NCI-H524 treated with DMSO at 0.1 percent for 48 hours (cell line): ENCODE measurements around the gene ZNF493.

Experiments
- DNase-seq: peaks from one replicate; lab custom pipeline; 2025; lab: John Stamatoyannopoulos, UW

Gene ZNF493

DNA sequence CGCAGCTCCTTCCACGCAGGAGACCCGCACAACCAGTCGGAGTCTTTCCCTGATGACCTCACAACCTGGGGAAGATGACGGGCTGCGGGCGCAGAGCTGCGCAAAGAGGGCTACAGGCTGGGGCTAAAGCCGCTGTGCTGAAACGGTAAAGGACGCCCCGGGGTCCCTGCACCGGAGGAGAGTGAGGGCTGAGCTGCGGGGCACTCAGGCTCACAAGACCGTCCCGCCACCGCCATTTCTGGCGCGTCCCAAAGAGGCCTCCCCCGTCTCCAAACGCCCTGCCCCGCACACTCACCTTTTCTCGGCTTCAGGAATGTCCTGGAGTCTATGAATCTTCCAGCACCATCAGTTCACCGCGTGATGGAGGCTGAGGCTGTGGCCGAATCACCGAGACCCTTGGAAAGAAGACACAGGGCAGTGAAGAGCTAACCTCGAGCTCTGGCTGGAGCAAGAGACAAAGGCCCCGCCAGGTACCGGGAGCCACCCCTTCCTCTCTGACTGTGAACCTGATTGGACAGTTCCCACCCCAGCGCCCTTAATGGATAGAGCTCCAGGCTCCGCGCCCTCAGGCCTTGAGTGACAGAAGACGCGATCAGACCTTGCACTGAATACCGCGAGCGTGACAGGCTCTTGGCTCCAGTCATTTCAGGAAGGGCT, 66.6 kb downstream of the ZNF493 start:
- no peak for DNase-seq

DNA sequence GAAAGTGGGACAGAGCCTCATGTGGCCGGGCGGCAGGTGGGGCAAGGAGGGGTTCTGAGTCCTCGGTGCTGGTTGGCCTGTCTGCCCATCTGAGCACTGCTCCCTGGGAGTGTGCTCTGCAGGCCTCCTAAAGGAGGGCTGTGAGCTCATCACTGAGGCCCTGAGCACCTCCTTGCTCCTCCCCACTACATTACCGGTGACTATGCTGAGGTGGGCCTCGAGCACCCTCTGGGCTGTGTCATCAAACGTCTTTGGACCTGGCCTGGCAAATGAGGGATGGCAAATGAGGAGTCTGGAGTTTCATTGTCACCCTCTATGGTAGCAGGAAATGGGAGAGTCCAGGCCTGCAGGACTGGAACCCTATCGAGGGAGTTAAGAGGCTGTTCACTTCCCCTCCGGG, 69.7 kb downstream of the ZNF493 start:
- DNase-seq, result no peak

DNA sequence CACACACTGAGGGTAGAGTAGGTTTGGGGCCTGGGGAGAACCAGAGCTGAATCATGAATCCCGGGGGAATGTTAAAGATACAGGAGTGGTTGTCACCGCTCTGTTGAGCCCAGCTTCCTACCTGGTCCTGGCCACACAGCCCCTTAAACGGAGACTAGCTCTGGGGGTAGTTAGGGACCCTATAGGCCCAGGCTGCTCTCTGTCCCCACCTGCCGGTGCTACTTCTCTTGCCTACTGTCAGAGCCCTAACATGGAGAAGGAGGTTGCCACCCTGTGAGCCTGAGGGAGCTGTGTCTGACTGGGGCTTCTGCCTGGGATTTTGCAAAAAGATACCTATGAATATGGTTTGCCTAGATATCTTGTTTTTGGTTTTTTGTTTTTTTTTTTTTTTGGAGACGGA, 71.9 kb downstream of the ZNF493 start:
- DNase-seq, result no peak

DNA sequence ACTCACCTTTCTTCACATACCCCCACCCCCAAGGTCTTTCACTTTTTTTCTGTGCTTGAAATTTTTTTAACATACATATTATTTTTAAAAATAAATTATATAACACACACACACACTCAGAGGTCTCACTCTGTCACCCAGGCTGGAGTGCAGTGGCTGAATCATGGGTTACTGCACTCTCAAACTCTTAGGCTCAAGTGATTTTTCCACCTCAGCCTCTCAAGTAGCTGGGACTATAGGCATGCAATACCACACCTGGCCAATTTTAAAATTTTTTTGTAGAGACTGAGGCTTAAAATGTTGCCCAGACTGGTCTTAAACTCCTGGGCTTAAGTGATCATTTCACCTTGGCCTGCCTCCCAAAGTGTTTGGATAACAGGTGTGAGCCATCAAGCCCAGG, 75.6 kb downstream of the ZNF493 start:
- no peak for DNase-seq

DNA sequence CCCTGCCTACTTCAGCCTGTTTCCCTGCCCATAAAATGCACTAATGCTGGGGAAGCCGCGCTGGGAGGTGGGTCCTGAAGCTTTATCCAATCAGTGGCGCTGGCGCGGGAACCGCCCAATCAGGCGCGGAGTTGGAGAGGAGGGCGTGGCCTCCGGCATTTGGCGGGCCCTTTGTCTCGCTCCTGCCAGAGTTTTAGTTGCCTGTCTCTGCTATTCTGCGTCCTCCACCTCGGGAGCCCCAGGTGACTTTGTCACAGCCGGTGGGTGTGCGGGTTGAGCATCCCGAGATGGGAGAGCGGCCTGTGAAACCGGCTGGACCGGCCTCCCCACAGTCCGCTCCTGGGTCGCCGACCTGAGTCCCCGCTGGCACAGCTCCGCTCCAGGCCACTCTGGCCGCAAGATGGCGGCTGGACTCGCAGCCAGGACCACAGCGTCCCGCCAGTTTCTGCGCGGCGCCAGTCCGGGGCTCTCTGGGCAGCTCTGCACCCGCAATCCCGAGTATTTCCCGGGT, 77.8 kb downstream of the ZNF493 start:
- DNase-seq, result no peak
